Lower leg skin (tissue), 3 donors: ENCODE measurements around the gene DRD5.

ENCODE experiments used
- POLR2A ChIP-seq, 2 donors: fragments of 450-650 bp; IDR thresholded peaks; one replicate each; pipeline ENCODE4 v1.6.1; 2016 to 2017; ENCODE audit warnings: antibody characterized with exemption in 2 of 2, mild to moderate bottlenecking in 1 of 2, moderate library complexity in 1 of 2
- TF ChIP-seq, protein P1 (sequence below), 3 donors: fragments of 450-650 bp; IDR thresholded peaks; one replicate each; pipeline ENCODE4 v1.5.1; 2016; ENCODE audit warnings: antibody characterized with exemption in 3 of 3, mild to moderate bottlenecking in 3 of 3, moderate library complexity in 2 of 3

DNA sequence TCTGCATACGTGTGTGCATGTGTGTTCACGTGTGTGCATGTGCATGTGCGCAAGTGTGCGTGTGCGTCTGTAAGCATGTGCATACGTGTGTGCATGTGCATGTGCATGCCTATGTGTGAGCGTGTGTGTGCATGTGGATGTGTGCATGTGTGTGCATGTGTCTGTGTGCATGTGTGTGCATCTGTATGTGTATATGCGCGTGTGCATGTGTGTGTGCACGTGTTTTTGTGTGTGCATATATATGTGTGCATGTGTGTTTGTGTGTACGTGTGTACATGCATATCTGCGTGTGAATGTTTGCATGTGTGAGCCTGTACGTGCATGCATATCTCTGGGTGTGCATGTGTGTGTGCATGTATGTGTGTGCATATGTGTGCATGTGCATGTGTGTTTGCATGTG is 35.7 kb upstream of the DRD5 start:
- TF ChIP-seq, protein P1, sequence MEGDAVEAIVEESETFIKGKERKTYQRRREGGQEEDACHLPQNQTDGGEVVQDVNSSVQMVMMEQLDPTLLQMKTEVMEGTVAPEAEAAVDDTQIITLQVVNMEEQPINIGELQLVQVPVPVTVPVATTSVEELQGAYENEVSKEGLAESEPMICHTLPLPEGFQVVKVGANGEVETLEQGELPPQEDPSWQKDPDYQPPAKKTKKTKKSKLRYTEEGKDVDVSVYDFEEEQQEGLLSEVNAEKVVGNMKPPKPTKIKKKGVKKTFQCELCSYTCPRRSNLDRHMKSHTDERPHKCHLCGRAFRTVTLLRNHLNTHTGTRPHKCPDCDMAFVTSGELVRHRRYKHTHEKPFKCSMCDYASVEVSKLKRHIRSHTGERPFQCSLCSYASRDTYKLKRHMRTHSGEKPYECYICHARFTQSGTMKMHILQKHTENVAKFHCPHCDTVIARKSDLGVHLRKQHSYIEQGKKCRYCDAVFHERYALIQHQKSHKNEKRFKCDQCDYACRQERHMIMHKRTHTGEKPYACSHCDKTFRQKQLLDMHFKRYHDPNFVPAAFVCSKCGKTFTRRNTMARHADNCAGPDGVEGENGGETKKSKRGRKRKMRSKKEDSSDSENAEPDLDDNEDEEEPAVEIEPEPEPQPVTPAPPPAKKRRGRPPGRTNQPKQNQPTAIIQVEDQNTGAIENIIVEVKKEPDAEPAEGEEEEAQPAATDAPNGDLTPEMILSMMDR (IDR thresholded peaks at IDR 0.05), result no peak
- no peak for TF ChIP-seq POLR2A (IDR thresholded peaks at IDR 0.05)
